ENCODE data around the gene TYRO3. TPM values are rescaled to one million over a fixed set of nuclear protein-coding genes. Genes with fewer than 3 reads are reported as not detected.
"Not testable (repeated sequence)": the region's sequence is repeated elsewhere in the genome, so short reads cannot be mapped to it uniquely, and the experiment has no call there.

The TYRO3 gene
- total RNA-seq, 1 donor = 20.2 TPM

DNA sequence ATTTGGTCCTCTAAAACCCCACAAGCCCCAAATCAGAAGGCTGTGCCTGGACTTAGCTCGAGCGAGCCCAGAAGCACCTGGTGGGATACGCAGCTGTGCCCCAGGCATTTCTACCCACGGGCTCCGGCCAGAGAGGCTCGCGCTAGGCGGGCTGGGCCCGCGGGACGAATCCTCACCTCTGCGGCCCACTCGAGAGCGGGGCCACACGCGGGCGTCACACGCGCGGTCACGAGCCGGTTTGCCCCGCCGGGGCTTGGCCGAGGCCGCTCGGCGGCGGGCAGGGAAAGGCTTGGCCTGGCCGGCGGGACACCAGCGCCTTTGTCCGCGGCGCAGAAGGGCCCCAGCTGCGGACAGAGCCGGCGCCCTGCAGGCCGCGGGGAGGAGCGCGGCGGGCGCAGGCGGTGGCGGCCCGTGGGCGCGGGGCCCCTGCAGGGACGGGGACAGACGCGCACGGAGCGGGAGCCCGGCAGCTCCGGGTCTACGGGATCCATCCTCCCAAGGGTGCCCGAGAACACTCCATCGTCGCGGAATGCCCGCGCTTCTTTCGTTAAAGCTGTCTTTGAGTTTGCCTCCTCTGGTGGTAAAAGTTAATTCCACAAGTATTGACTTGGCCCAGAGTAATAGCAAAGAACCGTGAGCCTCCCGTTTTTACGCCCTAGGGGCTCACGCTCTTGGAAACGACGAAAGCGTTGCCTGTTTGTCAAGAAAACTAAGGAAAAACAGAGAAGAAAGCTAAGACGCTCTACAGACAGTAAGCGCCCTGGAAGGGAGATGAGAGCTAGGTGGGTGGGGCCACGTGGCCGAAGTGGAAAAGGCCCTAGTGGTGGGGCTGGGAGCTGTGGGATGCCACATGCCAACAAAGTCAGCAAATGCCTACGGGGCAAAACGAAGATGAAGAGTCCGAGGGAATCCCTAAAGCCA is 26.4 kb downstream of the TYRO3 start:
- peak; percentile 65 for TF ChIP-seq CTCF (IDR thresholded peaks at IDR 0.05; ENCODE audit: insufficient read depth, low read length)
- peak overlapping the region; percentile 47 for H3K4me3 ChIP-seq (ENCODE audit: low read depth, low read length)
- DNase-seq (ENCODE audit: low read depth) = peak; percentile 62

DNA sequence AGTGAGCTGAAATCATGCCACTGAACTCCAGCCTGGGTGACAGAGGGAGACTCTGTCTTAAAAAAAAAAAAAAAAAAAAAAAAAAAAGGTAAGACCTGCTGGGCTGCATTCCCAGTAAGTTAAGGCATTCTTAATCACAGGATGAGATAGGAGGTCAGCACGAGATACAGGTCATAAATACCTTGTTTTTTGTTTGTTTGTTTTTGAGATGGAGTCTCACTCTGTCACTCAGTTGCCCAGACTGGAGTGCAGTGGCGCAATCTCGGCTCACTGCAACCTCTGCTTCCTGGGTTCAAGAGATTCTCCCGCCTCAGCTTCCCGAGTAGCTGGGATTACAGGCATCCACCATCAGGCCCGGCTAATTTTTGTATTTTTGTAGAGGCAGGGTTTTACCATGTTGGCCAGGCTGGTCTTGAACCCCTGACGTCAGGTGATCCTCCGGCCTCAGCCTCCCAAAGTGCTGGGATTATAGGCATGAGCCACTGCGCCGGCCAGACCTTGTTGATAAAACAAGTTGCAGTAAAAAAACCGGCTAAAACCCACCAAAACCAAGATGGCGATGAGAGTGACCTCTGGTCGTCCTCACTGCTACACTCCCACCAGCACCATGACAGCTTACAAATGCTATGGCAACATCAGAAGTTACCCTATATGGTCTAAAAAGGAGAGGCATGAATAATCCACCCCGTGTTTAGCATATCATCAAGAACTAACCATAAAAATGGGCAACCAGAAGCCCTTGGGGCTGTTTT is 27.7 kb downstream of the TYRO3 start:
- not testable (repeated sequence) for DNase-seq (ENCODE audit: low read depth); H3K4me3 ChIP-seq (ENCODE audit: low read depth, low read length)

- not testable (repeated sequence) for H3K4me3 ChIP-seq (ENCODE audit: low read depth, low read length); DNase-seq (ENCODE audit: low read depth)
Measured at GRCh38 chr15:41589018-41589417, 30.0 kb downstream of the TYRO3 start.

- DNase-seq (ENCODE audit: low read depth); H3K4me3 ChIP-seq (ENCODE audit: low read depth, low read length): not testable (repeated sequence)
Measured at GRCh38 chr15:41589571-41589970, 30.6 kb downstream of the TYRO3 start.

DNA sequence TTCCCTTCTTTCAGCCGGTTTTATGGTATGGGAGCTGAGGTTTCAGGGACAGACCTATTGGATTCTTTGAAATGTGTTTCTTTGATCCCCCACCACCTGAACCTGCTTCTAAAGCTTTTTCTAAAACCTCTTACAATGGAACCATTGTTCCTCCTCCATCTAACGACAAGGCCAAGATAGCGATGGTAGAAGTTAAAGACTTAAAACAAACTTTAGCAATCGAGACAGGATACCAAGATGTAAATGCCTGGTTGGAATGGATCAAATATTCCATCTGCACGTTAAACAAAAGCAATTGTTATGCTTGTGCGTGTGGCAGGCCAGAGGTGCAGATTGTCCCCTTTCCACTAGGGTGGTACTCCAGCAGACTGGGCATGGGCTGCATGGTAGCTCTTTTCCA is 32.2 kb downstream of the TYRO3 start:
- not testable (repeated sequence) for DNase-seq (ENCODE audit: low read depth); H3K4me3 ChIP-seq (ENCODE audit: low read depth, low read length)

- not testable (repeated sequence) for DNase-seq (ENCODE audit: low read depth)
Measured at GRCh38 chr15:41592718-41593117, 33.7 kb downstream of the TYRO3 start.

DNA sequence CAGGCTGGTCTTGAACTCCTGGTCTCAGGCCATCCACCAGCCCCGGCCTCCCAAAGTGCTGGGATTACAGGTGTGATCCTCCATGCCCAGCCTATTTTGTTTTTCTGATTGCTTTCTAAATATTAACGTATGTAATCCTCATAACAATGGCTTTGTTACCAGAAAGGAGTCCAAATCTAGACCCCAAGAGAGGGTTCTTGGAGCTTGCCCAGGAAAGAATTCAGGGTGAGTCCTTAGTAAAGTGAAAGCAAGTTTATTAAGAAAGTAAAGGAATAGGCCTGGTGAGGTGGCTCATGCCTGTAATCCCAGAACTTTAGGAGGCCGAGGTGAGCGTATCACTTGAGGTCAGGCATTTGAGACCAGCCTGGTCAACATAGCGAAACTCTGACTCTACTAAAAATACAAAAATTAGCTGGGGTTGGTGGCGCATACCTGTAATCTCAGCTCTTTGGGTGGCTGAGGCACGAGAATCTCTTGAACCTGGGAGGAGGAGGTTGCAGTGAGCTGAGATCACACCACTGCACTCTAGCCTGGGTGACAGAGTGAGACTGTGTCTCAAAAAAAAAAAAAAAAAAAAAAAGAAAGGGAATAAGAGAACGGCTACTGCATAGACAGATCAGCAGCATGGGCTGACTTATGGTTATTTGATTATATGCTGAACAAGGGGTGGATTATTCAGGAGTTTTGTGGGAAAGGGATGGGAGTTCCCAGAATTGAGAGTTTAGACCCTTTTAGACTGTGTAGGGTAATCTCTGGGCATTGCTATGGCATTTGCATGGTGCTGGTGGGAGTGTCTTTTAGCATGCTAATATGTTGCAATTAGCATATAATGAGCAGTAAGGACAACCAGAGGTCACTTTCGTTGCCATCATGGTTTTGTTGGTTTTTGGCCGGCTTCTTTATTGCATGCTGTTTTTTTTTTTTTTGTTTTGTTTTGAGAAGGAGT is 36.1 kb downstream of the TYRO3 start:
- no peak overlapping the region for H3K4me3 ChIP-seq (ENCODE audit: low read depth, low read length)
- TF ChIP-seq CTCF (IDR thresholded peaks at IDR 0.05; ENCODE audit: insufficient read depth, low read length) = no peak
- no peak for DNase-seq (ENCODE audit: low read depth)

More at GRCh38 chr15:41592718-41593117, 33.7 kb downstream of the TYRO3 start:
- not testable (repeated sequence) for H3K4me3 ChIP-seq (ENCODE audit: low read depth, low read length)

DNA sequence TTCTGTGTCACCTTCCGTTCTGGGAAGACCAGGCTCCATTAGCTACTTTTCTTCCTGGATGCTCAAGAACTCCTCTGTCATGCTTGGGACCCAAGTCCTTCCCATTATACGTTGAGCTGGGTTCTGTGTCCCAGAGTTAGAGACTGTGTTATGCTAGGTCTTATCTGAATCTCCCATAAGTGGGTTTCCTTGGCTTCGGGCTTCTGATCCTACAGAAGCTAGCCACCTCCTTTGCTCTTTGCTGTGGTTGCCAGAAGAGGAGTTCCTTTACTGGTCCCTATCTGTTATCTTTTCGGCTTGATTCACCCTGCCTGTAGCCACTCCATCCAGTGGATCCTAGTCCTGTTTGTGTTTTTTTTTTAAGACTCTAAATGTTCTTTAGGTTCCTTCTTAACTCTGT is 38.0 kb downstream of the TYRO3 start:
- no peak for DNase-seq (ENCODE audit: low read depth)
- no peak overlapping the region for H3K4me3 ChIP-seq (ENCODE audit: low read depth, low read length)
- no peak for TF ChIP-seq CTCF (IDR thresholded peaks at IDR 0.05; ENCODE audit: insufficient read depth, low read length)

DNA sequence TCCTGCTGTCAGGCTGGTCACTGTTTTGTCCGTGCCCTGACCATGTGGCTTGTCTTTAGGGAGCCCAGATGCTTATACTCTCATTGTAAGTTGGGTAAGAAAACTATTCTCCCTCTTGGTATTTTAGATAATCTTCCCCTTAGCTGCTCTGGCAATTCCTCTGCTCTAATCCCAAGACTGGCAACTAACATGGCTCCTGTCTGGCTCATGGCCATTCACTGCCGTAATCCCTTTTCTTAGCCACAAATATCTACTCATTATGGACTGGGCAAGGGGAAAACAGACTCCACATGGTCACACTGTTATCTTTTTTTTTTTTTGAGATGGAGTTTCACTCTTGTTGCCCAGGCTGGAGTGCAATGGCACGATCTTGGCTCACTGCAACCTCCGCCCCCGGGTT is 38.8 kb downstream of the TYRO3 start:
- H3K4me3 ChIP-seq (ENCODE audit: low read depth, low read length) = no peak overlapping the region
- no peak for TF ChIP-seq CTCF (IDR thresholded peaks at IDR 0.05; ENCODE audit: insufficient read depth, low read length)
- DNase-seq (ENCODE audit: low read depth) = no peak
